ENCODE measurements around the gene OR10H2.
"Not testable (repeated sequence)": the region's sequence is repeated elsewhere in the genome, so short reads cannot be mapped to it uniquely, and the experiment has no call there.

OR10H2 gene

DNA sequence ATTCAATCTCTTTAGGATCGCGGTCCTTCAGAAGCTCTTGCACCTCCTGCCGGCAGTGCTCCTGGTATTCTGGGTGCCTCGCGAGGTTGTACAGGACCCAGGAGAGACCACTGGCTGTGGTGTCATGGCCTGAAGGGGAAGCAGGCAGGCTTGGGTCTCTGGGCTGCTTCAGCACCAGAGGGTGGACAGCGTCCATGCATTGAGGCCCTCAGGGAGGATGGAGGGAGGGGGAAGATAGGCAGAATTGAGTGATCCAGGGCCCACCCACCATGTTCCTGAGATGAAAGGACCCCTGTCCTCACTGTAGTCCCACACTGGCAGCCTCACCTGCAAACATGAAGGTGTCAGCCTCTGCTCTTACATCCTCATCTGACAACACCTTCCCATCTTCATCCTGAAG is 41.8 kb downstream of the OR10H2 start:
- no peak overlapping the region for H3K27ac ChIP-seq
- TF ChIP-seq ZFX (IDR thresholded peaks at IDR 0.05) = no peak
- TF ChIP-seq, protein P1, sequence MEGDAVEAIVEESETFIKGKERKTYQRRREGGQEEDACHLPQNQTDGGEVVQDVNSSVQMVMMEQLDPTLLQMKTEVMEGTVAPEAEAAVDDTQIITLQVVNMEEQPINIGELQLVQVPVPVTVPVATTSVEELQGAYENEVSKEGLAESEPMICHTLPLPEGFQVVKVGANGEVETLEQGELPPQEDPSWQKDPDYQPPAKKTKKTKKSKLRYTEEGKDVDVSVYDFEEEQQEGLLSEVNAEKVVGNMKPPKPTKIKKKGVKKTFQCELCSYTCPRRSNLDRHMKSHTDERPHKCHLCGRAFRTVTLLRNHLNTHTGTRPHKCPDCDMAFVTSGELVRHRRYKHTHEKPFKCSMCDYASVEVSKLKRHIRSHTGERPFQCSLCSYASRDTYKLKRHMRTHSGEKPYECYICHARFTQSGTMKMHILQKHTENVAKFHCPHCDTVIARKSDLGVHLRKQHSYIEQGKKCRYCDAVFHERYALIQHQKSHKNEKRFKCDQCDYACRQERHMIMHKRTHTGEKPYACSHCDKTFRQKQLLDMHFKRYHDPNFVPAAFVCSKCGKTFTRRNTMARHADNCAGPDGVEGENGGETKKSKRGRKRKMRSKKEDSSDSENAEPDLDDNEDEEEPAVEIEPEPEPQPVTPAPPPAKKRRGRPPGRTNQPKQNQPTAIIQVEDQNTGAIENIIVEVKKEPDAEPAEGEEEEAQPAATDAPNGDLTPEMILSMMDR (conservative IDR thresholded peaks at IDR 0.05) = no peak

DNA sequence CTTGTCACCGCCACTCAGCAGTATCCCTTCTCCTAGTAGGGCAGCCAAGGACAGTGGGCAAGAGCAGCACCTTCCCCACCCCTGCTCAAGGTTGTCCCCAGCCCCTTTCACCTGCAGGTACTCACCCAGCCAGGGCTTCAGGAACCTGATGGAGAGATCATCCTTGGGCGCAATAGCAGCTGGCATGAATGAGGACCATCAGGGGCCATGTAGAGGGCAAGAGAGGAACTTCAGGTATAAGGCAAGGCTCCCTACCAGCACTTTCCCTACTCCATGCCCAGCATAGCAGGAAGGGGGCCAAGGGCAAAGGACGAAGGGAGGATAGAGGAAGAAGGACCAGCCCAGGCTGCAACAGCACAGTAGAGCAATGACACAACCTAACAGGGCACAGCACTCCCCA is 46.3 kb downstream of the OR10H2 start:
- not testable (repeated sequence) for H3K27ac ChIP-seq

DNA sequence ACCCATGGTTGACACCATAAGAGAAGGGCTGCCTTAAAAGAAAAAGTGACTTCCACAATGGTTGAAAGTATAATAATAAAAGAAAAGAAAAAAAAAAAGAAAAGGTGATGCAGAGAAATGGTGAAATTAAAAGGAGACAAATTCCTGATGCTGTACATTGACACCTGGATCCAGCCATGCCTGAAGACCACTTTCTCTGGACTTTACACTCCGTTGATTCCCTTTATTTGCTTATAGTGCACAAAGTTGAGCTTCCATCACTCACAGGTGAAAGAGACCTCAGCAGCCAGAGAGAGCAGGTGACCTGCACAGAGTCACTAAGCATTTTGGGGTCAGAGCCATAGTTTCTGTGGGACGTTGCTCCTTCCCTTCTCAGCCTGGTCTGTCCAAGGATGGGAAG is 47.4 kb downstream of the OR10H2 start:
- no peak overlapping the region for H3K27ac ChIP-seq
- TF ChIP-seq ZFX (IDR thresholded peaks at IDR 0.05) = no peak

DNA sequence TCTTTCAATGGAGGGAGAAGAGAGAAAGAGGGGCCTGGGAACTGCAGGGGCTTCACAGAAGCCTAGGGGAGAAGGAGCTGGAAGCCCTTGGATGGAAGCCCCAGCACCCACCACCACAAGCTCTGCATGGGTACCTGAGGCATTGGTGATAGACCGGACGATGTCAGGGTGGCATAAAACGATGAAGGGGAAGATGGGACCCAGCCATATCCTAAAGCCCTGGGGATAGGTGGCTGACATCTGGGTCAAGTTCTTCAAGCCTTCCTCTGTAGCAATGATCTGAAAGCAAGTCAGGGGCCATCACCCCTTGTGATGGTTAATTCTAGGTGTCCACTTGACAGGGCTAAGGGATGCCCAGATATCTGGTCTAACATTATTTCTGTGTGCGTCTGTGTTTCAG is 48.4 kb downstream of the OR10H2 start:
- no peak for TF ChIP-seq ZFX (IDR thresholded peaks at IDR 0.05)
- TF ChIP-seq, protein P1 (conservative IDR thresholded peaks at IDR 0.05) = no peak

DNA sequence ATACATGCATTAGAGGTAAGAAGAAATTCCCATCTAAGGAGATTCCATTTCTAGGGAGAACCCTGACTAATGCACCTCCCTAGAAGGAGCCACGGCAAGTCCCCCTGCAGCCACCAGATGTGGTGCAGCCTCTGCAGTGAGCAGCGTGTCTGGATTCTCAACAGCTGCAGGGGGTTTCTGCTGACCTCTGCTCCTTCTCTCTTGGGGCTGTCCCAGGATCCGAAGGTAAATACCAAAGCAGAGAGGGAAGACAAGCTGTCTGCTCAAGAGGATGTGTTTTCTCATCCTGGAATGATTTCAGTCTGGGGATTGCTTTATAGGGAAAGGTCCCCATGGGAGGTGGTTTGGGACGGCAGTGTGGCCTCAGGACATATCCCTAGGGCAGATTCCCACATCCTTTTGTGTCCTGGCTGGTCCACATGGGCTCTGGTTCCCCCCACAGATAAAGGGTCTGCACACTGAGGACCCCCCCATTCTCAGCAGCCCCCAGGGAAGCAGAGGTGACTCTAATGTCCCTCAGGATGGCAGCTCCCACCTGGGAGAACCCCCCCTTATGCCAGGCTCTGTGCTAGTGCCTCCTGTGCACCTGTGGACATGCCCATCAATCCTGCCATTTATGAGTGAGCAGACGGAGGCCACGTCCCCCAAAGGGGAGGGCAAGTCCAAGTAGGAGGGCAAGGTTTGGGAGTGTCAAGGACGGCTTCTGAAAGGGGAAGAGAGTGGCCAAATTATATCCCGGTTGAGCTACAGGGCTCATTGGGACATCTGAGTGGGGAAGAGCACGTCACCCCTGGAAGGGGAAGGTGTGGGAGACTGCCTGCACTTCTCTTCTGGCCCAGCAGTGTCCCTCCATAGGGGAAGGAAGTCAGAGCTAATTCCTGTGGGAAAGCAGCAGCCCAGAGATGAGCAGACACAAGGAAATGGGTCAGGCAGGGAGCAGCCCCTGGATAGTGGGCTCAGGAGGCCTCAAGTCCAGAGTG is 49.5 kb downstream of the OR10H2 start:
- TF ChIP-seq, protein P1 (conservative IDR thresholded peaks at IDR 0.05) = no peak
- no peak for TF ChIP-seq ZFX (IDR thresholded peaks at IDR 0.05)
- H3K27ac ChIP-seq = no peak overlapping the region

More for the DNA sequence above, 48.4 kb downstream of the OR10H2 start:
- H3K27ac ChIP-seq = no peak overlapping the region
